Activated naive CD8-positive, alpha-beta T cell treated with anti-CD3 and anti-CD28 coated beads, Interleukin-2, amount 50 U/mL, for 24 hours (primary cell): ENCODE measurements around the gene KDM4B.
"Not testable (repeated sequence)": the region's sequence is repeated elsewhere in the genome, so short reads cannot be mapped to it uniquely, and the experiment has no call there.

Experiments
- ATAC-seq: fragments of 150-1000 bp; cut with Tn5 transposase; one replicate; pipeline ENCODE4 v1.10.0; 2021
- DNase-seq: peaks from one replicate; pipeline ENCODE4 v3.0.0; 2021
- H3K27ac Mint-ChIP-seq: one replicate; pipeline ENCODE4 v1.8.0; 2021; ENCODE audit warnings: mild to moderate bottlenecking, mixed read lengths
- H3K27me3 Mint-ChIP-seq: one replicate; pipeline ENCODE4 v1.8.0; 2021; ENCODE audit warnings: mixed read lengths
- H3K36me3 Mint-ChIP-seq: one replicate; pipeline ENCODE4 v1.8.0; 2021; ENCODE audit warnings: low read depth, mixed read lengths
- H3K4me1 Mint-ChIP-seq: one replicate; pipeline ENCODE4 v1.8.0; 2021; ENCODE audit warnings: mixed read lengths
- H3K4me3 Mint-ChIP-seq: one replicate; pipeline ENCODE4 v1.8.0; 2021; ENCODE audit warnings: mild to moderate bottlenecking, moderate library complexity, mixed read lengths
- H3K9me3 Mint-ChIP-seq: one replicate; pipeline ENCODE4 v1.8.0; 2021; ENCODE audit warnings: mixed read lengths

Gene KDM4B

GRCh38 chr19:5192568-5192967 lies 223.7 kb downstream of the KDM4B start:
- H3K27ac Mint-ChIP-seq, result no peak overlapping the region
- DNase-seq (no peak), ATAC-seq (no peak)
- no peak overlapping the region for H3K4me3 Mint-ChIP-seq
- peaks cover 2% of the 10 kb centered on the region for H3K27me3 Mint-ChIP-seq
- H3K4me1 Mint-ChIP-seq, result peaks cover 2% of the 10 kb centered on the region
- no peaks in the 10 kb centered on the region for H3K9me3 Mint-ChIP-seq
- H3K36me3 Mint-ChIP-seq, result no peaks in the 10 kb centered on the region

GRCh38 chr19:5193192-5193591 lies 224.3 kb downstream of the KDM4B start:
- no peaks in the 10 kb centered on the region for H3K36me3 Mint-ChIP-seq
- no peak for DNase-seq
- peaks cover 2% of the 10 kb centered on the region for H3K4me1 Mint-ChIP-seq
- H3K4me3 Mint-ChIP-seq, result no peak overlapping the region
- no peaks in the 10 kb centered on the region for H3K9me3 Mint-ChIP-seq
- ATAC-seq, result no peak
- peaks cover 2% of the 10 kb centered on the region for H3K27me3 Mint-ChIP-seq
- no peak overlapping the region for H3K27ac Mint-ChIP-seq

GRCh38 chr19:5194641-5195040 lies 225.7 kb downstream of the KDM4B start:
- Mint-ChIP-seq H3K4me3 (no peak overlapping the region), H3K36me3 (no peaks in the 10 kb centered on the region), H3K27me3 (peaks cover 2% of the 10 kb centered on the region), H3K4me1 (no peaks in the 10 kb centered on the region), H3K9me3 (peaks cover 1% of the 10 kb centered on the region), H3K27ac (no peak overlapping the region)
- DNase-seq (no peak), ATAC-seq (no peak)

- H3K27ac Mint-ChIP-seq, DNase-seq: not testable (repeated sequence)
Measured at GRCh38 chr19:5195587-5195986, 226.7 kb downstream of the KDM4B start.

GRCh38 chr19:5196832-5197231 lies 227.9 kb downstream of the KDM4B start:
- H3K9me3 Mint-ChIP-seq, result peaks cover 14% of the 10 kb centered on the region

More at GRCh38 chr19:5195587-5195986, 226.7 kb downstream of the KDM4B start:
- H3K4me3 Mint-ChIP-seq, H3K9me3 Mint-ChIP-seq, H3K27me3 Mint-ChIP-seq, H3K4me1 Mint-ChIP-seq, ATAC-seq, H3K36me3 Mint-ChIP-seq: not testable (repeated sequence)

GRCh38 chr19:5200844-5201243 lies 231.9 kb downstream of the KDM4B start:
- no peak overlapping the region for H3K27ac Mint-ChIP-seq
- ATAC-seq (no peak), DNase-seq (no peak)
- no peaks in the 10 kb centered on the region for H3K36me3 Mint-ChIP-seq
- peaks cover 16% of the 10 kb centered on the region for H3K9me3 Mint-ChIP-seq
- H3K27me3 Mint-ChIP-seq, result no peaks in the 10 kb centered on the region
- no peak overlapping the region for H3K4me3 Mint-ChIP-seq
- peaks cover 8% of the 10 kb centered on the region for H3K4me1 Mint-ChIP-seq

More at GRCh38 chr19:5196832-5197231, 227.9 kb downstream of the KDM4B start:
- no peaks in the 10 kb centered on the region for H3K36me3 Mint-ChIP-seq
- no peaks in the 10 kb centered on the region for H3K4me1 Mint-ChIP-seq
- no peaks in the 10 kb centered on the region for H3K27me3 Mint-ChIP-seq
- DNase-seq (no peak), ATAC-seq (no peak)
- H3K4me3 Mint-ChIP-seq, result no peak overlapping the region
- H3K27ac Mint-ChIP-seq, result no peak overlapping the region

- ATAC-seq, result no peak
- Mint-ChIP-seq H3K9me3 (peaks cover 16% of the 10 kb centered on the region), H3K36me3 (no peaks in the 10 kb centered on the region), H3K27ac (no peak overlapping the region), H3K4me1 (peaks cover 12% of the 10 kb centered on the region), H3K27me3 (no peaks in the 10 kb centered on the region), H3K4me3 (no peak overlapping the region)
- DNase-seq, result no peak
Measured at GRCh38 chr19:5202553-5202952, 233.6 kb downstream of the KDM4B start.
